GOT3 (cell line): ENCODE measurements around the gene EVPL.
A peak's percentile ranks its signal among the peaks of the same experiment; 100 is the strongest.

Source experiments
- DNase-seq: peaks from one replicate; lab custom pipeline; 2025; ENCODE audit warnings: mixed read lengths; lab: John Stamatoyannopoulos, UW

EVPL gene

DNA sequence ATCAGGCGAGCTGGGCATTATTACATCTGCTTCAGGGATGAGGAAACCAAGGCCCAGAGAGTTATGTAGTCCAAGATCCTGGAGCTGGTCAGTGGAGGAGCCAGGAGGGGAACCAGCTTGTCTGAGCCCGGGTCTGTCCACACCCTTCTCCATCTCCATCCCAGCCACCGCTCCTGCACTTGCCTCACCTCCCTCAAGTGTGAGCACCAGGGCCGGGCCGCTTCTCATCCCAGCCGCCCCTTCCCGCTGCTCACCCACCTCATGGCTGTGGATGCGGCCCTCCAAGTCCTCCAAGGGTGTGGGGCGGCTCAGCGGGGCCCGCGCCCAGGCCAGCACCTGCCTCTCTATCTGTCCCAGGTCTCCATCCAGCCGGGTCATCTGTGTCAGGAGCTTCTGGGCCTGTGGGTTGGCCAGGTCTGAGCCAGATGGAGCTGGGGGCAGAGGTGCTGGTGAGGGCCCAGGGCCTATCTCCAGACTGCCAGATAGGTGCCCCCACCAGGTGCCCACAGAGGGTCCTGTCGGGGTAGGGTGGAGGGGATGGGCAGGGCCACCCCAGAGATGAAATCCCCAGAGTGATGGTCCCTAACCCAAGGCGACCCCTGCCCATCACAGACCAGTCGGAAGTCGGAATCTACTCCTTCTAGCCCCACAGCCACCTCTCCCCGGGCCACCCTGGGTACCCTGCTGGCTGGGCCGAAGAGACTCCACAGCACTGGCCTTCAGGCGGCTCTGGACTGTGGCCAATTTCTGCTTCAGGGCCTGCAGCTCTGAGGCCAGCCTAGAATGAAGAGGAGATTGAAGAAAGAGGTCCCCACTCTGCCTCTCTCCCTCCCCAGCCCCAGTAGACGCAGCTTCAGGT, 9.4 kb downstream of the EVPL start:
- DNase-seq, result no peak

DNA sequence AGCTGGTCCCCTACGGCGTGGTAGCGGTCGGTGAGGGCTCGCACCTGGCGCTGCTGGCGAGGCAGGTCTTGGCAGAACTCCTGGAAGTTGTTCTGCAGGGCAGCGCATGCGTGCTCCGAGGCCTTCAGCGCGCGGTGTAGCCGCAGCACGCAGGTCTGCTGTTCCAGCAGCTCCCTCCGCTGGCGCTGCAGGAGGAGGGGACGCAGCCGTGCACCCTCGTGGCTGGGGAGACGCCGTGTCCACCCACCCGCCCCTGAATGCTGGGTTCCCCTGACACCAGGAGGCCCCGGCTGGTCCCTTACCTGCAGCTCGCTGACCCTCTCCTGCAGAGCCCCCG, 12.2 kb downstream of the EVPL start:
- no peak for DNase-seq

DNA sequence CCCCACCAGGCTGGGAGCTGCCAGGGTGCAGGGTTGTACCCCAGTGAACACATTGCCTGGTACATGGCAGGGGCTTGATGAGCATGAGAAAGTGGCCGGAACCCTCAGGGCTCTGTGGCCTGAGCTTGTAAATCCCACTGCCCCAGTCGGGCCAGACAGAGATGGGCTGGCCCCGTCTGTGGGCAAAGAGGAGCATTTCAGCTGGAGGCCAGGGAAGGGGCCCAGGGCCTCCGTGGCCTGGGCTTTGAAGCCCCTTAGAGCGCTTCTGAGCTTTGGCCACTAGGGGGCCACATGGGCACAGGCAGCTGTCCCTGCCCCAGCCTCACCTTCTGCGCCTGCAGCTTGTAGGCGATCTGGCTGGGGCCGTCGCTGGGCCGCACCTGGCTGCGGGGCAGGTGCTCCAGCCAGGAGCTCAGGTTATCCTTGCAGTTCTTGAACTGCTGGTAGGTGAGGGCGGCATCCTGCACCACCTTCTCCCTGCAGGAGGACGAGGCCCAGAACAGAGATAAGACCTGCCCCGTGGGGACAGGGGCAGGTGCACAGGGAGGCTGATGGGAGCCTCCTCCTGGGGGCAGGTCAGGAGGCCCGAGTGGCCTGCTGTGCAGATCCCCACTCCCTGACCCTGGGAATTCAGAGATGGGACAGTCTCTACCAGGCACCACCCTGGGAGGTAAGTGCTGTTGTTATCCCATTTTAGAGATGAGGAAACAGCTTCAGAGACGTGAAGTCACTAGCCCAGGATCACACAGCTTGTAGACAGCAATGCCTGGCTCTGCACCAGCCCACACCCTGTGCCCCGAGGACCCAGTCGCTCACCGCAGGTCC, 12.8 kb downstream of the EVPL start:
- DNase-seq, result peak; percentile 14

DNA sequence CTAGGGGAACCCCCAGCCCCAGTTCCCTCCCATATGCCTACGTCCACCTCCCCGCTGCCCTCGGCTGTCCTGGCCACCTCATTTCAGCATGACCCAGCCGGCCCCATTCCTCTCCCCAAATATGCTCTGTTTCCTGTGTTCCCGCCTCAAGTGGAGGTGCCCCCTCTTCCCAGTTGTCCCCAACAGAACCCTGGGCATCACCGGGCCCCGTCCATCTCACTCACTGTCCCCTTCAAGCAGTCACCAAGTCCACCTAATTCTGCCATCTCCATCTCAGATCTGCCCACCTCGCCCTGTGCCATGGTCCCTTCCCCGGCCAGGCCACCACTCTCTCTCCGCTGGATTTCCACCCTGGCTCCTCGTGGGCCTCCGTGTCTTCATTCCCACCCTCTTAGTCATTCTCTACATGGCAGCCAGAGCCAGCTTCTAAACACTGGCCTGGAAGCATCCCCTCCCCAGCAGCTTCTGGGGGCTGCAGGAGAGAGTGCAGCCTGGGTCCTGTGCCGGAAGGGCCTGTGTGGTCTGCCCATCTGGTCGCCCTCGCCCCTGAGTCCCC, 13.7 kb downstream of the EVPL start:
- no peak for DNase-seq

DNA sequence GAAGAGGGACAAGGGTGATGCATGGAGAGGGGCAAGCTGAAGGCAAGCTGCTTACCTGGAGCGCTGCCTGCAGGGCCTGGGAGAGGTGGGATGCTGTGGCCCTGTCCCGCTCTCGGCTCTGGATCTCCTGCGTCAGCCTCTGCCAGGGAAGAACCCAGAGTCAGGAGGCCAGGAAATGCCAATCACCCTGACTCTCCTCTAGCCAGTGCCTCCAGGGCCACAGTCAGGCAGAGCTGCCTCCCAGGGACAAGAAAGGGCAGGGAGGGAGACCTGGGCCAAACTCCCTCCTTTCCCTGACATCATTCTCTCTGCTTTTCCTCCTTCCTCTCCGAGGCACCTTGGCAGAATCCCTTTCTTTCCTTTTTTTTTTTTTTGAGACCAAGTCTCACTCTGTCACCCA, 15.2 kb downstream of the EVPL start:
- no peak for DNase-seq

DNA sequence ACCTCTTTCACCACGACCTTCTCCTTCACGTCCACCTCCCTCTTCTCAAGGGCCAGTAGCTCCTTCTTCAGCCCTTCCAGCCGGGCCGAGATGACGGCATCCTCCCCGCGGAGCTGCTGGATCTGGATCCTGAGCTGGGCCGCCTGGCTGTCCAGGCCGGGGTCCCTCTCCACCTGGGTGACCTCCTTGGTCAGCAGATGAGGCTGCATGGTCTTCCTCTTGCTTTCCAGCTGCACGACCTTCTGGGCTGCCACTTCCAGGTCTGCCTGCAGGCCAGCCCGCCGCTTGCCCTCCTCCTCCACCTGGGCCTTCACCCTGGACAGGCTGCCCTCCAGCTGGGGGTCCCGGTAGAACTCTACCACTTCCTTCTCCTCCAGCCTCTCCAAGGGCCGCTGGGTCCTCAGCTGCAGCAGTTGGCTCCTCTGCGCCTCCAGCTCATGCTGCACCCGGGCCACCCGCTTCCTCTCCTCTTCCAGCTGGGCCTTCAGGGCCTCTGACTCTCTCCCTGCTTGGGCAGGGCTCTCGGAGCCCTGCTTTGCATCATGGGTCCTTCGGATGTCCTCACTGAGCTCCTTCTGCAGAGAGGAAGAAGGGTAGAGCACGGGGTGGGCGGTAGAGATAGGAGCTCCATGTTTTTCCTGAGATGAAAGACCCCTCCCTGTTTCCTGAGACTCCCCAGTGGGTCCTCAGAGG, 17.0 kb downstream of the EVPL start:
- no peak for DNase-seq

DNA sequence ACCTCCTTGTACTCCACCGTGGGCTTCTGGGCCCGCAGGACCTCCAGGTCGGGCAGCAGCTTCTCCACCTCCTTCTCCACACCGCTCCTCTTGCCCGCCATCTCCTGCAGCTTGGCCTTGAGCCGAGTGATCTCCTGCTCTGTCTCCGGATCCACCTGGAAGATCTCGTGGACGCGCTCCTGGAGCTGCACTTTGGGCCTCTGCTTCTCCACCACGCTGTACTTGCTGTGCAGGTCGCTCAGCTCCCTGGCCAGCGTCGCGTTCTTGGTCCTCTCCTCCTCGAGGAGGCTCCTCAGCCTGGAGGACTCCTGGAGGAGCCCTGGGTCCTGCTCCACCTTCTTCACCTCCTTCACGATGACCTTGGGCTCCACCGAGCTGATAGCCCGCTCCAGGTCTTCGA, 17.7 kb downstream of the EVPL start:
- DNase-seq, result no peak

DNA sequence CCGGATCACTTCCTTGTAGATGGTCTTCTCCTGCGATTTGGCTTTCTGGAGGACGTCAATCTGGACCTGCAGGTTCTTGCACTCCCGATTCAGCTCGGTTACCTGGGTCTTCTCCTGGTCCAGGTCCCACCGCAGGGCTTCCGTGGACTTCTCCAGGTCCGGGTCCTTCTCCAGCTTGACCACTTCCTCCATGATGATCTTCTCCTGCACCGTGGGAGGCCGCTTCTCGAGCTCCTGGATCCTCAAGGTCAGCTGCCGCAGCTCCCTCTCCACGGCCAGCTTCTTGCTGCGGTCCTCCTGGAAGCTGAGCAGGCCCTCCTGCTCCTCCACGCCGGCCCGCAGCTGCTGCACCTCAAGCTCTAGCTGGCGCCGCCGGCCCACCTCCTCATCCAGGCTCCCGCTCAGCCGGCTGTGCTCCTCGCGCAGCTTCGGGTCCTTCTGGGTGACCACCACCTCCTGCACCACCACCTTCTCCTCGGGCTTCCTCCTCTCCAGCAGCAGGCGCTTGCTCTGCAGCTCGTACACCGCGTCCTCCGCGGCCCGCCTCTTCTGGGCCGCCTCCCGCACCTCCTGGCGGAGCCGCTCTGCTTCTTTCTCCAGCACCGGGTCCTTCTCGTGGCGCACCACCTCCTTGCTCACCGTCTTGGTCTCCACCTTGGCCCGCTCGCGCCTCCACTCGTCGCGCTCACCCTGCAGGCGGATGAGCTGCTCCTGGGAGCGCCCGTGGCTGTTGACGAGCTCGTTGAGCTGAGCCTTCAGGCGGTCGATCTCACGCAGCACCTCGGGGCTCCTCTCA, 18.3 kb downstream of the EVPL start:
- DNase-seq, result no peak

DNA sequence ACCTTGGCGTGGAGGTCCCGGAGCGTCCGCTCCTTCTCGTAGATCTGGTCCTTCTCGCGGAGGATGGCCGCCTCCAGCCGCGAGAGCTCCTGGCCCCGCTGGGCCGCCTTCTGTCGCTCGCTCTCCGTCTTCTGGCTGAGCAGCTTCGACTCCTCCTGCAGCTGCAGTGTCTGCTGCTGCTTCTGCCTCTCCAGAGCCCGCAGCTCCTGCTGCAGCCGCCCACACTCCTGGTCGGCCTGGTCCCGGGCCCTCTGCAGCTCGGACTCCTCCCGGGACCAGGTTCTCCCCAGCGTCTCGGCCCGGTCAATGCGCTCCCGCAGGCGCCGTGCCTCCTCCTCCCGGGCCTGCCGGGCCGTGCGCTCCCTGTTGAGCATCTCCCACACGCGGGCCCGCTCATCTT, 18.9 kb downstream of the EVPL start:
- DNase-seq, result no peak

DNA sequence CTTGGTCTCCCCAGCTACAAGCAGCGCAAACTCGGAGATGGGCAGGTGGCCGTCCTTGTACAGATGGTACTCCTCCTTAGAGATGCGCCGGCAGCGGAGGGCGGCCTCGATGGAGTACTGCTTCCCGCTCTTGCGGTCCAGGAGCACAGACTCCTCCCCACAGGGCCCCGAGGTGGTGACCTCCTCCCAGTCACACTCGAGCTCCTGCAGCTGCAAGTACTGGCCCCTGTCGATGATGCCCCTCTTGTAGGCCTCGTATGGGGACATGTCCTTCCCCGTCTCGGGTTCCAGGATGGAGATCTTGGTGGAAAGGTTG, 19.3 kb downstream of the EVPL start:
- no peak for DNase-seq

DNA sequence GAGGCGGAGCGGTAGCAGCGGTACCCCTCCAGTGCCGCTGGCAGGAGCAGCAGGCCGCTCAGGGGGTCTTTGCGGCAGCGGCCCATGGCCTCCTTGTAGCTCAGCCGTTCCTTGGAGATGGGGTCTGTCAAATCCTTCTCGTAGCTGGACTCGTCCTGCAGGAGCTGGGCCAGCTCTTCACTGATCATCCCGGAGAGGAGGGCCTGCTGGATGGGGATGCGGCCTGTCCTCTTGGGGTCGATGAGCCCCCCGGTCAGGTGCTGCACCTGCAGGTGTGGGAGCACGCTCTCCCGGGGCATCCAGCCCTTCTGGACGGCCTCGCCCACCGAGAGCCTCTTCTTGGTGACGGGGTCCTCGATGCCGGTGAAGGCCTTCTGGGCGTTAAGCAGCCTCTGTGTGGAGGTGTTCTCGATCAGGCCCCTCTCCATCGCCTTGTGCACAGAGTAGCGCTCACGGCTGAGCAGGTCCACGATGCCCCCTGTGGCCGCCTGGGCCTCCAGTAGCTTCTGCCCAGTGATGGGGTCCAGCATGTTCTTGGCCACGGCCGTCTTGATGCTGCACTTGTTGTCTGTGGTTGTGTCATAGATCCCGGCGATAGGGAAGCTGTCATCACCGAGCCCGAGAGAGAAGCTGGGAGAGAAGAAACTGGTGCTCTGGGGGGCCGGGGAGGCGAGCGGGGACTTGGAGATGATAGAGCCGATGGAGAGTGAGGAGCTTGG, 19.8 kb downstream of the EVPL start:
- no peak for DNase-seq

DNA sequence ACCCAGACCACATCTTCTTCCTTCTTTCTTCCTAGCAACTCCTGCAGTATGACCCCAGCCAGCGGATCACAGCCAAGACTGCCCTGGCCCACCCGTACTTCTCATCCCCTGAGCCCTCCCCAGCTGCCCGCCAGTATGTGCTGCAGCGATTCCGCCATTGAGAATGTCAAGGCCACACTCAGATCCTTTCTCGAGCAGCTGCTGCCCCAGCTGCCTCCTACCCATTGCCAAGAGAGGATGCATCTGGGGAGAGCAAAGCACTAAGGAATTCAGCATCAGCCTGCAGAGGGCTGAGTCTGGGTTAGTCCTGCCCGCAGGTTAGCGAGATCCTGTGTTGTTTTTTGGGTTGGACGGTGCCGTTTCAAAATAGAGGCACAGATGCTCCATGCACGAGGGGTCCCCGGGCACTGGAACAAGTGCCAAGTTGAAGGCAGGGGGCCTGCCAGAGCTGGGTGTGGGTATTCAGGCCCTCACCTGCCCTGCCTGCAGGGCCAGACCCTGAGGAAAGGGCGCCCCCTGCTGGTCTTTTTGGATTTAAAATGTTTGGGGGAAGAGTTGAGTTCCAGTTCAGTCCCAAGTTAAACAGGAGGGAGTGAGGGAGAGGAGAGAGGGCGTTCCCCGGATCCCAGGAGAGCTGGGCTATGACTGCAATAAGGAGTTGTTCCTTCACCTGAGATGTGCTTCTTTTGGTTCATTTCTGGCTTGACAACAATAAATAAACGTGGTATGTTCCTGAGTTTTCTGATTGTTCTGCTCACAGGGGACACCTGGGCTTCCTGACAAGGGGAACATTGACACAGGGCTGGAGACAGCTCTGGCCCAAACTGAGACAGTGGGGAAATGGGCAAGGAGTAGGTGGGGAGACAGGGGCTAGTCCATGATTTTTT, 21.6 kb downstream of the EVPL start:
- DNase-seq, result no peak

DNA sequence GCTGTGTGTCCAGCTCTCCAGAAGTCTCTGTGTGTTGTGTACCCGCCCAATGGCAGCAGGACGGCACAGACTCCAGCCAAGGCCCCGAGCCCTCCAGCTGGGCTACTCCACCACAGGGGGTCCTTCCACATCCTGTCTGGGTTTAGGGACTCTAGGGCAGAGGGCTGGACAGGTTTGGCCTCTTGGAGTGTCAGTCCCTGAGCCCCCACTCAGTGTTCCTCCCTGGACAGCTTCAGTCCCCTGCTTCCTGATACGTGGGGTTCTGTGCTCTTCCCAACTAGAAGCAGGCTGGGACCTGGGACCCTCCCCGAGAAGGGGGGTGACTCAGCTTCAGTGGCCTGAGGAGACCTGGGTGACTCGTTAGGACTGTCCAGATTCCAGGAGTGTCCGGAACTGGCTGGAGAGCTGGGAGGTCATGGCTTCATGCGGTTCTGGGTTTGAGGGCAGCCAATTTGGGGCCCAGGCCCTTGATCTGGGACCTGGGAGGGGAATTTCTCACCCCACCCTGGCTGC, 22.3 kb downstream of the EVPL start:
- no peak for DNase-seq

DNA sequence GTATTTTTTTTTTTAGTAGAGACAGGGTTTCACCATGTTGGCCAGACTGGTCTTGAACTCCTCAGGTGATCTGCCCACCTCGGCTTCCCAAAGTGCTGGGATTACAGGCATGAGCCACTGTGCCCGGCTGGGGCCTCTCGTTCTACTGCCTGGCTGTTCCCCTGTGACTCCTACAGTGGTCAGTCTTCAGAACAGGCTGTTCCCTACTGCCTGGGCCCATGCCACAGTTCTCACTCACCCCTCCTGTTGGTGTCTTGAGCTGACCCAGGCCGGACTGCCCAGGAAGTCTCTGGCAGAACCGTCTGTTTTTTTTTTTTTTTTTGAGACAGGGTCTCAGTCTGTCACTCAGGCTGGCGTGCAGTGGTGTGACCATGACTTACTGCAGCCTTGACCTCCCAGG, 23.2 kb downstream of the EVPL start:
- DNase-seq, result no peak

DNA sequence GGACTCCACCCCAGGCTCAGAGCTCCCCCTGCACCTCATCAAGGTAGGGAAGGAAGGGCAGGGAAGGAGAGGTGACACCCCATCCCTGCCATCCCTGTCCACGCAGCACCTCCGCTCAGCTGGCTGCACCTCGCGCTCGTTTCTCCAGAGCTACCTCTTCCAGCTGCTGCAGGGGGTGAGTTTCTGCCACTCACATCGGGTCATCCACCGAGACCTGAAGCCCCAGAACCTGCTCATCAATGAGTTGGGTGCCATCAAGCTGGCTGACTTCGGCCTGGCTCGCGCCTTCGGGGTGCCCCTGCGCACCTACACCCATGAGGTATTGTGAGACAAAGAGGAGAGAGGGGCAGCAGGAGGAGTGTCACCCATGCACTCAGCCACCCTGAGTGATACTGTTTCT, 25.0 kb downstream of the EVPL start:
- DNase-seq, result no peak

DNA sequence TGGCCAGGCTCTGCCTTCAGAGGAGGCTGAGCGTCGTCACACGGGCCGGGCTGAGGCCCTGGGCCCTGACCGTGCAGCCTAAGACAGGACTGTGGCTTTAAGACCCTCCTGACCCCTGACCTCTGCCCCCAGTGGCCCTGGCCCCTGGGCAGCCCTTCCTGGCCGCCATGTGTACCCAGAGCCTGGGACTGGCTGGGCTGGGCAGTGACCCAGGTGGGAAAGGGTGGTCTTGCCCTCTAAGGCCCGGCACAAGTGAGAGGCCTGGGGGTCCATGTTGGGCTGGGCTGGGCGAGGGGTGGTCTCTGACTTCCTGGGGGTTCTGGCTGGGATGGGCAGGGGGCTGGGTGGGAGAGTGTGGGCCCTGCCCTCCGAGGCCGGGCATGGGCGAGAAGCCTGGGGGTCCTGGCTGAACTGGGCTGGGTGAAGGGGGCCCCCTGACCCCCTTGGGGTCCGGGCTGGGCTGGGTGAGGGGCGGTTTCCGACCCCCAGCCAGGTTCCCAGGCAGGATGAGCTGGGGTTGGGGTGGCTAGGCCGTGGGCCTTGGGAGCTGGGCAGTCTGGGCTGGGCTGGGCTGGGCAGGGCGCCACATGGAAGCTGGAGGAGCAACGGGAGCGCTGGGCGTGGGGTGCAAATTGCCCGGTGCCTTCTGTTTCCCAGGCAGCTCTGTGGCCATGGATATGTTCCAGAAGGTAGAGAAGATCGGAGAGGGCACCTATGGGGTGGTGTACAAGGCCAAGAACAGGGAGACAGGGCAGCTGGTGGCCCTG, 26.2 kb downstream of the EVPL start, which contains the start of gene CDK3:
Gene CDK3 (plus strand): TSS at position 101 of the 767 bp plus-strand sequence. CDS start 571 bp downstream, at position 672.
- DNase-seq, result no peak

DNA sequence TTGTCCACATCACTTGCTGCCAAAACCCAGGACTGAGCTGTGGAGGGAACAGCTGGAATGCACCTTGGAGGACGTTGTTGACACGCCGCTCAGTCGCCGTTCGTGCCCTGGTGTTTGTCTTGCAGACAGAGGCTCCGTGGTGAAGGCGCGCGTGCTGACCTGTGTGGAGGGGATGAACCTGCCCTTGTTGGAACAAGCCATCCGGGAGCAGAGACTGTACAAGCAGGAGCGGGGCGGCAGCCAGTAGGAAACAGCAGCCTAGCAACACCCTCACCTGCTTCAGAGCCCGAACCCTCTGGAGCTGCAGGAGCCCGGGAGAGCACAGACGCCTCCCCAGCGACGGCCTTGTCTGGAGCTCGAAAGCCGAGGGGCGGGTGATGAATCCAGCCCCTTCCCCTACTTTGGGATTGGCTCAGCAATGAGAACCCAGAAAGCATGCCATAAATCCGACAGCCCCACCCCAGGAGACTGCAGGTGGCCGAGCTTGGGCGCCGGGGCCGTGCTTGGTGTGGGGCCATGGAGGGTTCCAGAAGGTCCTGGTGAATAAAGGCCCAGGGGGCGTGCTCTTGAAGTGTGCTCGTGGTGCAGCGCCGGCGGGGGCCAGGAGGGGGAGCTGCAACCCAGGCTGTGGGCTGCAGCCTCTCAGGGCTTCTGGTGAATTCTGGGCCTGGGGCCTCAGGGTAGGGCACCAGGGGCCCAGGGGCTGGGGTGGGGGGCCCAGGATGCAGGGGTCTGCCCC, 26.9 kb downstream of the EVPL start:
- no peak for DNase-seq

DNA sequence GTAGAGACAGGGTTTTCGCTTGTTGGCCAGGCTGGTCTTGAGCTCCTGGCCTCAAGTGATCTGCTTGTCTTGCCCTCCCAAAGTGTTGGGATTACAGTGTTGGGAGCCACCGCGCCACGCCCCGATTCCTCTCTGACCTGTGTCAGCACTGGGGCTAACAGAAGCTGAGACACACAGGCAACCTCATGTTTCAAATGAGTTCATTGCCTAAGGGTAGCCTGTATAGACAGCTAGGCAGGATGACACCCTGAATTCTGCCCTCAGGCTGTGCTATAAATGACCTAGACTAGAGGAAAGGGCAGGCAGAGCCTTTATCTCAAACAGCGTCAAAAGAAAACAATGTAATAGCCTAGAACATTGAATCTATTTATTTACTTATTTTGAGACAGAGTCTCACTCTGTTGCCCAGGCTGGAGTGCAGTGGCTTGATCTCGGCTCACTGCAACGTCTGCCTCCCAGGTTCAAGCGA, 28.7 kb downstream of the EVPL start:
- DNase-seq, result no peak
